ENCODE results near the gene BRI3. TPM values are rescaled to one million over a fixed set of nuclear protein-coding genes. Genes with fewer than 3 reads are reported as not detected.

BRI3 gene
- total RNA-seq, 1 experiment from 2014 or later = 84.1 TPM

DNA sequence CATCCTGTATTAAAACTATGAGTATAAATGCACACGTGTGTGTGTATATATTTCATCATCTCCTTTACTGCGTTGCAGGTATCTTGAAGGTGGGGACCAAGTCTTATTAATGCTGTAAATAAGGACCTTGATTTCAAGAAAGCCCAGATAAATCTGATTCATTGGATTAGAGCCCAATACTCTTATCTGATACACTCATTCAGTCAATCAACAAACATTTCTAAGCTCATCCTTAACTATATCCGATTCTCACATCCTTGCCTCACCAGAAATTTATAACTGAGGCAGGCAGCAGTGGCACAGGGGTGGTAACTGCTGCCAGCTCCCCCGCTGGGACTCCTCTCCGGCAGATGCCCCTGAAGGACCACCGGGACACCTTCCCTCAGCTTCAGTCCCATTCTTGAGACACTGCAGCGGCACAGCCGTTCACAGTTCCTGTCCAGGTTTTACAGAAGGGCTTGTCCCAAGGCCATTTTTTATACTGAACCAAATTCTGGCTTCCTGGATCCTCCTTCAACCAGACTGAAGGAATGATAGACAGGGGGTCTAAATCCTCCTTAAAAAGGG, 54.0 kb downstream of the BRI3 start:
- DNase-seq (ENCODE audit: extremely low read depth, low read depth) = no peak

DNA sequence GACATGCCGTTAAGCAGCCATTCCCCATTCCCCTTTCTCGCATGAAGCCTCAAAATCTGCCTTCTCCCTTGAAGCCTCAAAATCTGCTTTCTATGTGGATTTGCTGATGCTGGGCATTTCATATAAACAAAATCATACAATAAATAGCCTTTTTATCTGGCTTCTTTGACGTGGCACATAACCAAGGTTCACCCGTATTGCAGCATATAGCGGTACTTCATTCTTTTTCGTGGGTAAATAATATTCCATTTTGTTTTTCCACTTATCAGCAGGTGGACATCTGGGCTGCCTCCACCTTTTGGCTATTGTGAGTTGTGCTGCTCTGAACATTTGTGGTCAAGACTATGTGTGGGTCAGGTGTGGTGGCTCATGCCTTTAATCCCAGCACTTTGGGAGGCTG, 57.0 kb downstream of the BRI3 start:
- DNase-seq (ENCODE audit: extremely low read depth, low read depth) = no peak

DNA sequence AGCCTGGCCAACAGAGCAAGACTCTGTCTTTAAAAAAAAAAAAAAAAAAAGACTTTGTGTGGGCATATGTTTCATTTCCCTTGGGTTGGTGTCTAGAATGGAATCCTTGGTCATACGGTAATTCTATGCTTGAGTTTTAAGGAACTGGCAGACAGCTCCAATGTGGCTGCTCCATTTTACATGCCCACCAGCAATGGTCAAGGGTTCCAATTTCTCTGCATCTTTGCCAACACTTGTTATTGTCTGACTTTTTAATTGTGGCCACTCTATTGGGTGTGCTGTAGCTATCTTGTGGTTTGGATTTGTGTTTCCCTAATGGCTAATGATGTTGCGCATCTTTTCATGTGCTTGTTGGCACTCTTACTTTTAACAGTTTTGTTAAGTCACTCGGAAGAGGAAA, 57.6 kb downstream of the BRI3 start:
- no peak for DNase-seq (ENCODE audit: extremely low read depth, low read depth)

DNA sequence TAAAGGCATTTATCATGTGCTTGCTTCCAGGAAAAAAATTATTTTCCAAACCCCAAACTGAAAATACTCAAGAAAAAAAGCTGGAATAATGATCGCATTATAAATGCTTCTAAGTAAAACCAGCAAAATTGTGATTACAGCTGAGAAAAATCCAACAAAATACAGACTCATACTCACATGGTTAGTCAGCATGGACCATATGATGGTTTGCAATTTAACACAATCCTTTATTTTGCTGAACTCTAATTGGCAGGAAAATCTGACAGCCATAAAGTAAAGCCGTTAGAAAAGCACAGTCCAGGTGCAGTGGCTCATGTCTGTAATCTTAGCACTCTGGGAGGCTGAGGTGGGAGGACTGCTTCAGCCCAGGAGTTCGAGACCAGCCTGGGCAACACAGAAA, 59.6 kb downstream of the BRI3 start:
- no peak for DNase-seq (ENCODE audit: extremely low read depth, low read depth)

Other genes starting within 250 kb of the BRI3 start
- gene LMTK2, start 174.8 kb upstream of the BRI3 start, total RNA-seq (2014; rRNA removed; shearing (Covaris generic)) = 12.0 and 13.3 TPM in 2 replicates
- gene BHLHA15, start 70.2 kb upstream of the BRI3 start, total RNA-seq (2014; rRNA removed; shearing (Covaris generic)) = 2.4 and 4.4 TPM in 2 replicates
- gene TECPR1, start 29.5 kb upstream of the BRI3 start, total RNA-seq (2014; rRNA removed; shearing (Covaris generic)) = 8.8 and 10.5 TPM in 2 replicates
- 29.9 and 31.5 TPM in 2 replicates for gene BAIAP2L1, start 119.4 kb downstream of the BRI3 start, total RNA-seq (2014; rRNA removed; shearing (Covaris generic))

Data from NCI-H460 (cell line).